GM23338 (cell line): Measurements from ENCODE around the gene RAB44. TPM values are rescaled to one million over a fixed set of nuclear protein-coding genes. Genes with fewer than 3 reads are reported as not detected.

ENCODE experiments used
- ATAC-seq: fragments of 200-7000 bp; cut with Tn5 transposase; 3 replicates; pipeline ENCODE4 v1.9.1; 2020
- DNase-seq: peaks from one replicate; pipeline ENCODE4 v3.0.0-alpha.2; 2015; ENCODE audit warnings: low spot score
- H2AFZ ChIP-seq: fragments of 200-600 bp; sonication (generic); 2 replicates; pipeline ENCODE4 v1.8.0; 2016; ENCODE audit warnings: antibody characterized with exemption, mild to moderate bottlenecking, moderate library complexity
- H3F3A ChIP-seq: fragments of 200-600 bp; sonication (generic); replicated peaks from 2 replicates; pipeline ENCODE4 v1.8.0; 2017; ENCODE audit warnings: antibody characterized with exemption, mixed run types, low read depth
- H3K27ac ChIP-seq: fragments of 200-600 bp; sonication (generic); 2 replicates; pipeline ENCODE4 v1.6.1; 2016; ENCODE audit warnings: low read depth
- H3K27me3 ChIP-seq: fragments of 200-600 bp; sonication (generic); 2 replicates; pipeline ENCODE4 v1.8.0; 2016; ENCODE audit warnings: mild to moderate bottlenecking, mixed run types, moderate library complexity; ENCODE audit not compliant: insufficient read depth
- H3K36me3 ChIP-seq: fragments of 200-600 bp; sonication (generic); 2 replicates; pipeline ENCODE4 v1.8.0; 2016; ENCODE audit warnings: mild to moderate bottlenecking; ENCODE audit not compliant: insufficient read depth
- H3K4me1 ChIP-seq: fragments of 200-600 bp; sonication (generic); 2 replicates; pipeline ENCODE4 v1.8.0; 2016; ENCODE audit warnings: mild to moderate bottlenecking, moderate library complexity; ENCODE audit not compliant: insufficient read depth
- H3K4me2 ChIP-seq: fragments of 200-600 bp; sonication (generic); 2 replicates; pipeline ENCODE4 v1.7.1; 2017; ENCODE audit warnings: mixed run types
- H3K4me3 ChIP-seq: fragments of 200-600 bp; sonication (generic); 2 replicates; pipeline ENCODE4 v1.6.1; 2016; ENCODE audit warnings: mixed run types
- H3K79me2 ChIP-seq: fragments of 200-600 bp; sonication (generic); replicated peaks from 2 replicates; pipeline ENCODE4 v1.8.0; 2017; ENCODE audit warnings: mild to moderate bottlenecking; ENCODE audit not compliant: insufficient read depth
- H3K9me2 ChIP-seq: fragments of 200-600 bp; sonication (generic); 2 replicates; pipeline ENCODE4 v1.8.0; 2017; ENCODE audit not compliant: insufficient read depth
- H4K20me1 ChIP-seq: fragments of 200-600 bp; sonication (generic); replicated peaks from 2 replicates; pipeline ENCODE4 v1.8.0; 2017; ENCODE audit warnings: mild to moderate bottlenecking; ENCODE audit not compliant: insufficient read depth
- H3K27ac Mint-ChIP-seq: 2 replicates; pipeline ENCODE4 v1.8.0; 2020; ENCODE audit warnings: inconsistent platforms, mild to moderate bottlenecking, moderate library complexity, mixed read lengths
- H3K27me3 Mint-ChIP-seq: 3 replicates; pipeline ENCODE4 v1.8.0; 2022; ENCODE audit warnings: low read depth, mild to moderate bottlenecking, moderate library complexity, mixed read lengths, inconsistent platforms; ENCODE audit not compliant: insufficient read depth, poor library complexity
- H3K36me3 Mint-ChIP-seq: 3 replicates; pipeline ENCODE4 v1.8.0; 2021; ENCODE audit warnings: low read depth, mild to moderate bottlenecking, inconsistent platforms, moderate library complexity, mixed read lengths
- H3K4me1 Mint-ChIP-seq: 3 replicates; pipeline ENCODE4 v1.8.0; 2020; ENCODE audit warnings: mild to moderate bottlenecking, inconsistent platforms, mixed read lengths
- H3K4me3 Mint-ChIP-seq: 3 replicates; pipeline ENCODE4 v1.8.0; 2021; ENCODE audit warnings: moderate library complexity, mild to moderate bottlenecking, inconsistent platforms, mixed read lengths
- H3K9me3 Mint-ChIP-seq: 3 replicates; pipeline ENCODE4 v1.8.0; 2020; ENCODE audit warnings: moderate library complexity, mild to moderate bottlenecking, inconsistent platforms, mixed read lengths
- CREB1 ChIP-seq: fragments of 250-450 bp; sonication (Bioruptor Pico); IDR thresholded peaks from 2 replicates; pipeline ENCODE4 v1.5.0; 2020; ENCODE audit warnings: low read depth, mild to moderate bottlenecking, moderate library complexity
- EZH2phosphoT487 ChIP-seq: fragments of 200-600 bp; sonication (generic); IDR thresholded peaks from one replicate; pipeline ENCODE4 v1.8.1; 2018; ENCODE audit warnings: antibody characterized with exemption; ENCODE audit not compliant: unreplicated experiment
- NANOG ChIP-seq: IDR thresholded peaks from 2 replicates; pipeline ENCODE4 v1.6.1; 2016; ENCODE audit warnings: antibody characterized with exemption, borderline replicate concordance
- POLR2AphosphoS5 ChIP-seq: IDR thresholded peaks from 2 replicates; pipeline ENCODE4 v1.6.1; 2016; ENCODE audit warnings: antibody characterized with exemption, low read depth
- ZNF331 ChIP-seq: fragments of 250-450 bp; sonication (Bioruptor Pico); IDR thresholded peaks from 2 replicates; pipeline ENCODE4 v1.5.0; 2020; ENCODE audit warnings: low read depth, mild to moderate bottlenecking, moderate library complexity
- polyA plus RNA-seq: library from polyadenylated mRNA; unstranded; fragments of >200 nt; fragmentation: Nextera tagmentation; extraction: Ambion mirVana; gene quantifications from 2 replicates; pipeline ENCODE4 v1.2.1, GENCODE V29; 2016
- total RNA-seq: library from RNA; depleted of rRNA; stranded (reverse); fragments of >200 nt; shearing (Covaris generic); gene quantifications from 2 replicates; pipeline ENCODE4 v1.2.3, GENCODE V29; 2014
- TF ChIP-seq, protein P1 (sequence below): fragments of 250-450 bp; sonication (Bioruptor Pico); IDR thresholded peaks from 2 replicates; pipeline ENCODE4 v1.5.0; 2020; ENCODE audit warnings: mild to moderate bottlenecking, moderate library complexity
- TF ChIP-seq, protein P2 (sequence below), 2 experiments: fragments of 200-600 bp in 1 of 2; sonication (generic) in 1 of 2; conservative IDR thresholded peaks; 2 replicates each; pipeline versions ENCODE4 v1.5.1 to v1.6.1; 2016 to 2017; ENCODE audit warnings: antibody characterized with exemption in 2 of 2, low read depth in 2 of 2, mild to moderate bottlenecking in 2 of 2, moderate library complexity in 1 of 2
- TF ChIP-seq, protein P3 (sequence below): IDR thresholded peaks from 2 replicates; pipeline ENCODE4 v1.6.1; 2016; ENCODE audit warnings: antibody characterized with exemption
- TF ChIP-seq, protein P4 (sequence below): IDR thresholded peaks from one replicate; pipeline ENCODE4 v1.6.1; 2018; ENCODE audit warnings: antibody characterized with exemption; ENCODE audit not compliant: unreplicated experiment

Gene RAB44
- total and polyA plus RNA-seq, 2 experiments from 2014 or later, result not detected

DNA sequence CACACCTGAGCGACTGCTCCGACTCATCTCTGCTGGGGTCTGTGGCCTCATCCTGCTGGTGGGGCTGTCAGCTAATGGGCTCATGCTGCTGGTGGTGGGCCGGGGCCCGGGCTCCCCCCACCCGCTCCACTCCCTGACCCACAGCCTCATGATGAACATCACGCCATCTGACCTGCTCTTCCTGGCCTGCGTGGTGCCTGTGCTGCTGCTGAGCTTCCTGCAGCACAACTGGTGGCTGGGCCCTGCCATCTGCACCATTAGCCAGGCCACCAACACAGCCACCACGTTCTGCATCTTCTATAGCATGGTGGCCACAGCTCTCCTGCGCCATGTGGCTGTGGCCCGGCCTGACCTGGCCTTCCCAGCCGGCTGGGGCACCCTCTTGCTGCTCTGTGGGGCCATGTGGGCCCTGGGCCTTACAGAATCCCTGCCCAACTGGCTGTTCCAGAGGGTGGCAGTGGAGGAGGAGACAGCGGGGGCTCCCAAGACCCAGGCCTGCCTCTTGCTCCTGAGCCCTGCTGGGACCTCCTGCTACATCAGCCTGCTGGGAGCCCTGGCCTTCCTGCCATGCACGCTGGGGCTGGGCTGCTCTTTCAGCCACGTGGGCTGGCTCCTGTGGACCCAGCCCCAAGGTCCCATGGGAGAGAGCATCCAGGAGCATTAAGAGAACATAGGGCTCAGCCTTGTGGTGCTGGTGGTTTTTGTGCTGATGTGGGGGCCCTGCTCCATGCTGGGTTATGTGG lies 39.6 kb downstream of the RAB44 start:
- Mint-ChIP-seq H3K27ac (no peak overlapping the region), H3K4me1 (peaks cover 8% of the 10 kb centered on the region), H3K36me3 (no peaks in the 10 kb centered on the region), H3K4me3 (no peak overlapping the region), H3K27me3 (peaks cover 9% of the 10 kb centered on the region), H3K9me3 (no peaks in the 10 kb centered on the region)
- no peak overlapping the region; the same call in 1 of the 2 replicates for H2AFZ ChIP-seq
- H3K9me2 ChIP-seq, result no peaks in the 10 kb centered on the region
- H3K36me3 ChIP-seq, result no peaks in the 10 kb centered on the region
- no peak overlapping the region for H3K4me2 ChIP-seq
- DNase-seq (no peak), ATAC-seq (no peak)
- no peak overlapping the region for H3K27ac ChIP-seq
- TF ChIP-seq, protein P1, sequence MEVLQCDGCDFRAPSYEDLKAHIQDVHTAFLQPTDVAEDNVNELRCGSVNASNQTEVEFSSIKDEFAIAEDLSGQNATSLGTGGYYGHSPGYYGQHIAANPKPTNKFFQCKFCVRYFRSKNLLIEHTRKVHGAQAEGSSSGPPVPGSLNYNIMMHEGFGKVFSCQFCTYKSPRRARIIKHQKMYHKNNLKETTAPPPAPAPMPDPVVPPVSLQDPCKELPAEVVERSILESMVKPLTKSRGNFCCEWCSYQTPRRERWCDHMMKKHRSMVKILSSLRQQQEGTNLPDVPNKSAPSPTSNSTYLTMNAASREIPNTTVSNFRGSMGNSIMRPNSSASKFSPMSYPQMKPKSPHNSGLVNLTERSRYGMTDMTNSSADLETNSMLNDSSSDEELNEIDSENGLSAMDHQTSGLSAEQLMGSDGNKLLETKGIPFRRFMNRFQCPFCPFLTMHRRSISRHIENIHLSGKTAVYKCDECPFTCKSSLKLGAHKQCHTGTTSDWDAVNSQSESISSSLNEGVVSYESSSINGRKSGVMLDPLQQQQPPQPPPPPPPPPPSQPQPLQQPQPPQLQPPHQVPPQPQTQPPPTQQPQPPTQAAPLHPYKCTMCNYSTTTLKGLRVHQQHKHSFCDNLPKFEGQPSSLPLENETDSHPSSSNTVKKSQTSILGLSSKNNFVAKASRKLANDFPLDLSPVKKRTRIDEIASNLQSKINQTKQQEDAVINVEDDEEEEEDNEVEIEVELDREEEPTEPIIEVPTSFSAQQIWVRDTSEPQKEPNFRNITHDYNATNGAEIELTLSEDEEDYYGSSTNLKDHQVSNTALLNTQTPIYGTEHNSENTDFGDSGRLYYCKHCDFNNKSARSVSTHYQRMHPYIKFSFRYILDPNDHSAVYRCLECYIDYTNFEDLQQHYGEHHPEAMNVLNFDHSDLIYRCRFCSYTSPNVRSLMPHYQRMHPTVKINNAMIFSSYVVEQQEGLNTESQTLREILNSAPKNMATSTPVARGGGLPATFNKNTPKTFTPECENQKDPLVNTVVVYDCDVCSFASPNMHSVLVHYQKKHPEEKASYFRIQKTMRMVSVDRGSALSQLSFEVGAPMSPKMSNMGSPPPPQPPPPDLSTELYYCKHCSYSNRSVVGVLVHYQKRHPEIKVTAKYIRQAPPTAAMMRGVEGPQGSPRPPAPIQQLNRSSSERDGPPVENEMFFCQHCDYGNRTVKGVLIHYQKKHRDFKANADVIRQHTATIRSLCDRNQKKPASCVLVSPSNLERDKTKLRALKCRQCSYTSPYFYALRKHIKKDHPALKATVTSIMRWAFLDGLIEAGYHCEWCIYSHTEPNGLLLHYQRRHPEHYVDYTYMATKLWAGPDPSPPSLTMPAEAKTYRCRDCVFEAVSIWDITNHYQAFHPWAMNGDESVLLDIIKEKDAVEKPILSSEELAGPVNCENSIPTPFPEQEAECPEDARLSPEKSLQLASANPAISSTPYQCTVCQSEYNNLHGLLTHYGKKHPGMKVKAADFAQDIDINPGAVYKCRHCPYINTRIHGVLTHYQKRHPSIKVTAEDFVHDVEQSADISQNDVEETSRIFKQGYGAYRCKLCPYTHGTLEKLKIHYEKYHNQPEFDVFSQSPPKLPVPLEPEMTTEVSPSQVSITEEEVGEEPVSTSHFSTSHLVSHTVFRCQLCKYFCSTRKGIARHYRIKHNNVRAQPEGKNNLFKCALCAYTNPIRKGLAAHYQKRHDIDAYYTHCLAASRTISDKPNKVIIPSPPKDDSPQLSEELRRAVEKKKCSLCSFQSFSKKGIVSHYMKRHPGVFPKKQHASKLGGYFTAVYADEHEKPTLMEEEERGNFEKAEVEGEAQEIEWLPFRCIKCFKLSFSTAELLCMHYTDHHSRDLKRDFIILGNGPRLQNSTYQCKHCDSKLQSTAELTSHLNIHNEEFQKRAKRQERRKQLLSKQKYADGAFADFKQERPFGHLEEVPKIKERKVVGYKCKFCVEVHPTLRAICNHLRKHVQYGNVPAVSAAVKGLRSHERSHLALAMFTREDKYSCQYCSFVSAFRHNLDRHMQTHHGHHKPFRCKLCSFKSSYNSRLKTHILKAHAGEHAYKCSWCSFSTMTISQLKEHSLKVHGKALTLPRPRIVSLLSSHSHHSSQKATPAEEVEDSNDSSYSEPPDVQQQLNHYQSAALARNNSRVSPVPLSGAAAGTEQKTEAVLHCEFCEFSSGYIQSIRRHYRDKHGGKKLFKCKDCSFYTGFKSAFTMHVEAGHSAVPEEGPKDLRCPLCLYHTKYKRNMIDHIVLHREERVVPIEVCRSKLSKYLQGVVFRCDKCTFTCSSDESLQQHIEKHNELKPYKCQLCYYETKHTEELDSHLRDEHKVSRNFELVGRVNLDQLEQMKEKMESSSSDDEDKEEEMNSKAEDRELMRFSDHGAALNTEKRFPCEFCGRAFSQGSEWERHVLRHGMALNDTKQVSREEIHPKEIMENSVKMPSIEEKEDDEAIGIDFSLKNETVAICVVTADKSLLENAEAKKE (CRISPR knock-in tag), result no peak
- no peak for TF ChIP-seq NANOG
- TF ChIP-seq, protein P2, sequence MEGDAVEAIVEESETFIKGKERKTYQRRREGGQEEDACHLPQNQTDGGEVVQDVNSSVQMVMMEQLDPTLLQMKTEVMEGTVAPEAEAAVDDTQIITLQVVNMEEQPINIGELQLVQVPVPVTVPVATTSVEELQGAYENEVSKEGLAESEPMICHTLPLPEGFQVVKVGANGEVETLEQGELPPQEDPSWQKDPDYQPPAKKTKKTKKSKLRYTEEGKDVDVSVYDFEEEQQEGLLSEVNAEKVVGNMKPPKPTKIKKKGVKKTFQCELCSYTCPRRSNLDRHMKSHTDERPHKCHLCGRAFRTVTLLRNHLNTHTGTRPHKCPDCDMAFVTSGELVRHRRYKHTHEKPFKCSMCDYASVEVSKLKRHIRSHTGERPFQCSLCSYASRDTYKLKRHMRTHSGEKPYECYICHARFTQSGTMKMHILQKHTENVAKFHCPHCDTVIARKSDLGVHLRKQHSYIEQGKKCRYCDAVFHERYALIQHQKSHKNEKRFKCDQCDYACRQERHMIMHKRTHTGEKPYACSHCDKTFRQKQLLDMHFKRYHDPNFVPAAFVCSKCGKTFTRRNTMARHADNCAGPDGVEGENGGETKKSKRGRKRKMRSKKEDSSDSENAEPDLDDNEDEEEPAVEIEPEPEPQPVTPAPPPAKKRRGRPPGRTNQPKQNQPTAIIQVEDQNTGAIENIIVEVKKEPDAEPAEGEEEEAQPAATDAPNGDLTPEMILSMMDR (conservative IDR thresholded peaks at IDR 0.05; ENCODE audit: low read depth in 2 of 2), result no peak
- TF ChIP-seq EZH2phosphoT487, result no peak
- no peak for TF ChIP-seq POLR2AphosphoS5
- TF ChIP-seq, protein P3, sequence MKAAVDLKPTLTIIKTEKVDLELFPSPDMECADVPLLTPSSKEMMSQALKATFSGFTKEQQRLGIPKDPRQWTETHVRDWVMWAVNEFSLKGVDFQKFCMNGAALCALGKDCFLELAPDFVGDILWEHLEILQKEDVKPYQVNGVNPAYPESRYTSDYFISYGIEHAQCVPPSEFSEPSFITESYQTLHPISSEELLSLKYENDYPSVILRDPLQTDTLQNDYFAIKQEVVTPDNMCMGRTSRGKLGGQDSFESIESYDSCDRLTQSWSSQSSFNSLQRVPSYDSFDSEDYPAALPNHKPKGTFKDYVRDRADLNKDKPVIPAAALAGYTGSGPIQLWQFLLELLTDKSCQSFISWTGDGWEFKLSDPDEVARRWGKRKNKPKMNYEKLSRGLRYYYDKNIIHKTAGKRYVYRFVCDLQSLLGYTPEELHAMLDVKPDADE, result no peak
- no peak for TF ChIP-seq ZNF331 (CRISPR knock-in tag)
- TF ChIP-seq CREB1, result no peak
- TF ChIP-seq, protein P4, sequence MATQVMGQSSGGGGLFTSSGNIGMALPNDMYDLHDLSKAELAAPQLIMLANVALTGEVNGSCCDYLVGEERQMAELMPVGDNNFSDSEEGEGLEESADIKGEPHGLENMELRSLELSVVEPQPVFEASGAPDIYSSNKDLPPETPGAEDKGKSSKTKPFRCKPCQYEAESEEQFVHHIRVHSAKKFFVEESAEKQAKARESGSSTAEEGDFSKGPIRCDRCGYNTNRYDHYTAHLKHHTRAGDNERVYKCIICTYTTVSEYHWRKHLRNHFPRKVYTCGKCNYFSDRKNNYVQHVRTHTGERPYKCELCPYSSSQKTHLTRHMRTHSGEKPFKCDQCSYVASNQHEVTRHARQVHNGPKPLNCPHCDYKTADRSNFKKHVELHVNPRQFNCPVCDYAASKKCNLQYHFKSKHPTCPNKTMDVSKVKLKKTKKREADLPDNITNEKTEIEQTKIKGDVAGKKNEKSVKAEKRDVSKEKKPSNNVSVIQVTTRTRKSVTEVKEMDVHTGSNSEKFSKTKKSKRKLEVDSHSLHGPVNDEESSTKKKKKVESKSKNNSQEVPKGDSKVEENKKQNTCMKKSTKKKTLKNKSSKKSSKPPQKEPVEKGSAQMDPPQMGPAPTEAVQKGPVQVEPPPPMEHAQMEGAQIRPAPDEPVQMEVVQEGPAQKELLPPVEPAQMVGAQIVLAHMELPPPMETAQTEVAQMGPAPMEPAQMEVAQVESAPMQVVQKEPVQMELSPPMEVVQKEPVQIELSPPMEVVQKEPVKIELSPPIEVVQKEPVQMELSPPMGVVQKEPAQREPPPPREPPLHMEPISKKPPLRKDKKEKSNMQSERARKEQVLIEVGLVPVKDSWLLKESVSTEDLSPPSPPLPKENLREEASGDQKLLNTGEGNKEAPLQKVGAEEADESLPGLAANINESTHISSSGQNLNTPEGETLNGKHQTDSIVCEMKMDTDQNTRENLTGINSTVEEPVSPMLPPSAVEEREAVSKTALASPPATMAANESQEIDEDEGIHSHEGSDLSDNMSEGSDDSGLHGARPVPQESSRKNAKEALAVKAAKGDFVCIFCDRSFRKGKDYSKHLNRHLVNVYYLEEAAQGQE, result no peak
- H3F3A ChIP-seq, result no peaks in the 10 kb centered on the region; the same call in 1 of the 2 replicates
- no peaks in the 10 kb centered on the region for H3K79me2 ChIP-seq
- no peaks in the 10 kb centered on the region for H3K27me3 ChIP-seq
- 0 out of 2 replicates have a peak, but pooled peaks cover 7% of the 10 kb centered on the region for H3K4me1 ChIP-seq
- H4K20me1 ChIP-seq, result no peaks in the 10 kb centered on the region
- H3K4me3 ChIP-seq, result no peak overlapping the region
